MM.1S (cell line): ENCODE measurements around the gene EVI5.

Source experiments
- CTCF ChIP-seq: fragments of 300-600 bp; sonication (generic); IDR thresholded peaks from 2 replicates; pipeline ENCODE4 v1.5.1; 2016; ENCODE audit warnings: antibody characterized with exemption, low read length, mixed read lengths
- EZH2 ChIP-seq: fragments of 300-600 bp; sonication (generic); optimal IDR thresholded peaks from 2 replicates; pipeline ENCODE3; 2017; ENCODE audit warnings: low read depth, mild to moderate bottlenecking, antibody characterized with exemption, low read length, mixed read lengths

DNA sequence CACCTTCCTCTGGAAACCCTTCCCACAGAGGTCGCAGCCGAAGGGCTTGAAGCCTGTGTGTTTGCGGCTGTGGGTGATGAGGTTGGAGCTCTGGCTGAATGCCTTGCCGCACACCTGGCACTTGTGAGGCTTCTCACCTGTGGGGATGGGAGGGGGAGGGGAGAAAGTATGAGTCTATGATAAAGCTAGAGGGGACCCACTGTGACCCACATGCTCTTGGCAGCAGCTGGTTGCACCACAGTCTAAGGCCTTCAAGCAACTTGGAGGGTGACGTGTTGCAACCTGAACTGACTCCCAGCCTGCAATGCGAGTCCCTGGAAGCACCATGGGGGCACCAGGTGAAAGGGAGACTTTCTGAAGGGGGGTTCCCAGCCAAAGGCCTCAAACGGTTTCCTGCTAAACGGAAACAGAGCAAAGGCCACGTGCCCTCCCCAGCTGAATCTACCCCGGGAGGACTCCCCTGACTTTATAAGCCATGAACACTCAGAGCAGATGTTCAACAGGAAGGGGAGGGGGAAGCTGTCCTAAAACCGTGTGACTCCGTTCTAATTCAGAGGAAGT is 308.8 kb downstream of the EVI5 start:
- TF ChIP-seq EZH2 (no peak), CTCF (no peak)
